GM12865 (cell line): ENCODE data around the gene NEB.

ENCODE experiments used
- DNase-seq: peaks from one replicate; pipeline ENCODE4 v3.0.0; 2010; ENCODE audit warnings: low read depth
- H3K4me3 ChIP-seq: 2 replicates; pipeline ENCODE4 v1.5.1; 2011; ENCODE audit warnings: mild to moderate bottlenecking, low read depth, low read length, control low read depth
- TF ChIP-seq, protein P1 (sequence below): IDR thresholded peaks from 2 replicates; pipeline ENCODE4 v1.5.1; 2011; ENCODE audit warnings: low read length, control low read depth, low read depth, inconsistent platforms; ENCODE audit not compliant: insufficient read depth; ENCODE audit errors: missing control alignments

The NEB gene

DNA sequence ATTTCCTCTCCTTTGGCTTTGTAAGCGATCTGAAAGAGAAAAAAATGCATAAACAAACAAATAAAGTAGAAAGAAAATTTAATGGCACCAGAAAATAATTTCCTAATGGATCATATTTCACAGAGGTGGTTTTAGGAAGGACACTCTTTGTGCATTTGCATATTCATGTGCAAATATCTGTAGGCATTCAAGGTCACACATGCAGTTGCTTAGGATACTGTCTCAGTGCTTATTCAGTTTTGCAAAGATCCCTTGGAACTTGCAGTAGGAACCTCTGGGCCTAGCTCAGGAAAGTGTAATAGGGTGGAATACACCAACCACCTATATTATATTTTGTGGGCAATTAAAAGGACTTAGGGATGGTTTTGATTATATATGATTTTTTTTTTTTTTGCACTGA, 54.3 kb downstream of the NEB start:
- H3K4me3 ChIP-seq, result no peak overlapping the region
- no peak for DNase-seq
- TF ChIP-seq, protein P1, sequence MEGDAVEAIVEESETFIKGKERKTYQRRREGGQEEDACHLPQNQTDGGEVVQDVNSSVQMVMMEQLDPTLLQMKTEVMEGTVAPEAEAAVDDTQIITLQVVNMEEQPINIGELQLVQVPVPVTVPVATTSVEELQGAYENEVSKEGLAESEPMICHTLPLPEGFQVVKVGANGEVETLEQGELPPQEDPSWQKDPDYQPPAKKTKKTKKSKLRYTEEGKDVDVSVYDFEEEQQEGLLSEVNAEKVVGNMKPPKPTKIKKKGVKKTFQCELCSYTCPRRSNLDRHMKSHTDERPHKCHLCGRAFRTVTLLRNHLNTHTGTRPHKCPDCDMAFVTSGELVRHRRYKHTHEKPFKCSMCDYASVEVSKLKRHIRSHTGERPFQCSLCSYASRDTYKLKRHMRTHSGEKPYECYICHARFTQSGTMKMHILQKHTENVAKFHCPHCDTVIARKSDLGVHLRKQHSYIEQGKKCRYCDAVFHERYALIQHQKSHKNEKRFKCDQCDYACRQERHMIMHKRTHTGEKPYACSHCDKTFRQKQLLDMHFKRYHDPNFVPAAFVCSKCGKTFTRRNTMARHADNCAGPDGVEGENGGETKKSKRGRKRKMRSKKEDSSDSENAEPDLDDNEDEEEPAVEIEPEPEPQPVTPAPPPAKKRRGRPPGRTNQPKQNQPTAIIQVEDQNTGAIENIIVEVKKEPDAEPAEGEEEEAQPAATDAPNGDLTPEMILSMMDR, result no peak

DNA sequence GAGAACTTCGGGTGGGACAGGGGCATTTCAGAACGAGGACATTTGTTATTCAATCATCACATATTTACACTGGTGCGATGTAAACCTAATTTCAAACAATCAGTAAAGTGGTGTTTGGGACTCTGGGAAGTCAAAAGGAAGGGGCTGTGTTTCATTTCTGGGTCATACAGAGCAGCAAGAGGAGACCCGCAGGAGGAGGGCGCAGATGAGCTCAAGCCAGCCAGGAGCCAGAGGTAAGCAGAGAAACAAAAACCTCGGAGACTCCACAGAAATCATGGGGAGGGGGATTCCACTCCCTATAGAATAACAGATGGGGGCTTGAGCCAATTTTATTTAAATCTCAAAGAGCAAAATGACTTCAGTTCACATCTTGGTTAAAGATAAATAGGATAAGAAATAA, 55.4 kb downstream of the NEB start:
- no peak overlapping the region for H3K4me3 ChIP-seq
- TF ChIP-seq, protein P1, result no peak
- DNase-seq, result no peak

DNA sequence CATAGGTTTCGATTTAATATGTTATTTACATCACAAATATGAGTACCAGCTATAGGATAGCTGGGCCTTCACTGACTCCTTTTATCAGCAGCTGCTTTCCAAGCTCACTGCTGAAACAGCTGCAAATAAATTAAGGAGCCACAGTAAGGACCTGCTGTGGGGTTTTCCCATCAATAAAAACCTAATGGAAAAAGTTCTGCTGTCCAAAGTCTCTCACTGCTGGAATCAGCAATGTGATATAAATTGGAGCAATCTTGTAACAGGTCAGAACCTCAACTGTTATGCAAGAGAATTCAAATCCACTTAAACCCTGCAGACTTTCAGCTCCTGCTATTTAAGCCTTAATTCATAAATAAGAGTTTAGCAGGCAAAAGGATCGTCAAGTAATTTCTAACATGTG, 61.3 kb downstream of the NEB start:
- TF ChIP-seq, protein P1, result no peak
- H3K4me3 ChIP-seq, result no peak overlapping the region
- DNase-seq, result no peak

DNA sequence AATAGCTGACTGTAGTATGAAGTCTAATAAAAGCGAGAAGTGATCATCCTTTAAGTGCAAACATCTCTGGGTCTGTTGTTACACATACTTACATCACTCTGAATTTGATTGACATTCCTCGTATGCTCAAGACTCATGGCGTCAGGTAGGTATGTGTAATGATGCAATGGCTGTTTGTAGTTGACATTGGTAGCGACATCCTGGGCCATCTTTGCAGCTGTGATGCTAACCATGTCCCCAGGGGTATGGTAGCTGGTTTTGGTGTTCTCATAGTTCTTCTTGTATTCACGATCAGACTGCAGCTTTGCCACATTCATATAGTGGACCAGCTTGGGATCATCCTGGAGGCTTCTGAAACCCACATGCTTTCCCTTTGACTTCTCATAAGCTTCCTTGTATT, 62.0 kb downstream of the NEB start:
- no peak overlapping the region for H3K4me3 ChIP-seq
- TF ChIP-seq, protein P1, result no peak
- no peak for DNase-seq

DNA sequence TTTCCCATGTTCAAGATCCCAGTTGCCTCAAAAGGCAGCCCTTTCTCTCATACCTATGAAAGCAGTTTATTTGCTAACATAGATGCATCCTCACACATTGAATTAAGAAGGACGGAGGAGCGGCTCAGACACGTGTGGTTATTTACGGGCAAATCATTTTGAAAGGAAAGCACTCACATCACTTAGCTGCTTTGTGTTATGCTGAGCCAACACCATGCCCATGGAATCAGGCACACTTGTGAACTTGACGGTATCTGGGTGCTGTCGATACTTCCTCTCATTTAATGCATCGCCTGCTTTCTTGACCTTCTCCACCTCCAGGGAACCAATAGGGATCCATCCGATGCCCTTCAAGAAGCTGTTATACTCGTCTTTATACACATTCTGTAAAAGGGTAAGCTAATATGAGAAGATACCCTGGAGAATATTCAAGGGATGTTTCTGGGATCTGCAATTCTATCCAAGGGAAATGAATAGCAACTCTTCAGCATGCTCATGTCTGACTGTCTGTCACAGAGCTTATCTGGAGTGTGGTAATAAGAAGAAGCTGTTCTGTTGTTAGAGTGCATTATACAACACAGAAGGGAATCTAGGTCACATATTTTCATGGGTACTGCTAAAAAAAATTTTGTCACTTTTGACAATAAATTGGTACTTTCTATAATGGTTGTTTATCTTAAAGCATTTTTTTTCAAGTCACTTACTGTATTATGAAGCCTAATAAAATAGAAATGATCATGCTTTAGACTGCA, 63.3 kb downstream of the NEB start:
- DNase-seq, result no peak
- H3K4me3 ChIP-seq, result no peak overlapping the region
- TF ChIP-seq, protein P1, result no peak

DNA sequence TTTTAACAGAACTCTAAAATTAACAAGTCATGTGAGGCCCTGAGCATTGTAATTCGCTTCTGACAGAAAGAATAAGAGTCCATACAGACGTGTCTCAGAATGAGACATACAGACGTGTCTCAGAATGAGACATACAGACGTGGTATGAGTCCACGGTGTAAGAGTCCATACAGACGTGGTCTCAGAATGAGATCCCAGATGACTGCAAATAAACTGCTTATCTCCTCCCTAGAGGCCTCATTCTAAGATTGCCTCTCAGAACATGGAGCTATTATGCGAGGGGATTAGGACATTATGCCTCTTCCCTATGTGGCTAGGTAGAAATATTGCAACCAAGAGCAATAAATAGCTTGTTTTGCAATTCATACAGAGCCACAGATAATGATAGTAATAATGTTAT, 63.9 kb downstream of the NEB start:
- peak; percentile 25 for DNase-seq
- TF ChIP-seq, protein P1, result no peak
- no peak overlapping the region for H3K4me3 ChIP-seq

DNA sequence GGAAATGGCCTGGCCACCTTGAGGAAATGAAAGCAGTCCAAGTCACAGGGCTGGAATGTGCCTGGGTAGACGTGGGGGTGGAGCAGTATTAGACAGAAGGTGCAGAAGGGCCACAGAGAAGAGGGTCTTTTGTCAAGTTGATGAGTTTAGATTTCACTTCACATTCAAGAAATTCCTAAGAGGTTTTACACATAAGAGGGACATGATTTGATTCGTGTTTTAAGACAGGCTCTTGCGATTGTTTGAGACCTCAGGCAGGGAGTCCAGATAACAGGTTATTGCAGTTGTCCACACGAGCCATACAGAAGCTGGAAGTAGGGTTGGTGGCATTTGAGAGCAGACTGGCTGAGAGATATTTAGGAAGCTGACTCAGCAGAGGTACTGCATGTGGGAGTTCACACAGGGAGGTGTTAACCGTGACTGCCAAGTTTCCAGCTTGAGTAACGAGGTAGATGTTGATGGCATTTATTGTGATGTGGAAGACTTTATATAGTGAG, 64.6 kb downstream of the NEB start:
- DNase-seq, result no peak
- TF ChIP-seq, protein P1, result no peak
- no peak overlapping the region for H3K4me3 ChIP-seq
